HG03045 (cell line): ENCODE measurements around the gene LRIG2.
"Not testable (repeated sequence)": the region's sequence is repeated elsewhere in the genome, so short reads cannot be mapped to it uniquely, and the experiment has no call there.

Source experiments
- ATAC-seq: cut with Tn5 transposase; IDR thresholded peaks from one replicate; pipeline ENCODE4 v1.9.1; 2021; ENCODE audit warnings: mild to moderate bottlenecking, moderate library complexity; ENCODE audit not compliant: unreplicated experiment

Gene LRIG2

DNA sequence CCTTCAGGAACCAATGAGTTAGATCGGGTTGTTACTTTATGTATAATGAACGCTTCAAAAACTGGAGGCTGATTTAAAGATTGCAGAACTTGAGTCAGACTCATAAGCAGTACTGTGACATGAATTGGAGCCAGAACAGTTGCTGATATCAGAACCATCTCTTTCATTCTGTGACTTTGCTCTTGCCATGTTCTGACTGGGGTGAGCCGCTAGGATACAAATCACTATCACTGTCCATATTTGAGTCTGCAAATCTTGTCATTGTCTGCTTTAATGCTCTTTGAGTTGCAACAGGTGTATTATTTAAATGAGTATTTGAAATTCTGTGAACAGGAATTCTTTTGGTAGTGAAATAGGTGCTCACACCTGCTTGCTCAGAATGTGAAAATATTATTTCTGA is 52.5 kb downstream of the LRIG2 start:
- ATAC-seq: no peak

DNA sequence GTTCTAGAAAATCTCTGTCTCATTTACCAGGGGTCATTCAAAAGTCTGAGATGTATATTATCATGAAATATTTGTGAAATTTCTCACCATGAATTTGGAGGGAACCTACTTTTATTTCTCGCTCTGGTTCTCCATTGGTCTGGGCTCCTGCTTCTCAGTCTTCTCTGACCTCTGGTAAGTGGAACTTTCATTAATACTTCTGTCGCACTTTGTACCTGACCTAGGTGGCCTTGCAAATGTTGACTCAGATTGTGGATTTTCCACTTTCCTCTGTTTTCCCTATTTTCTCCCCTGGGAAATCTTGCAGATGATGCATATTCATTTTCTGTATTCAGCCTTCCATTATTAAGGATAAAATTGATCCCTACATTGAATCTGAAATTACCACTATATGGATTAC is 53.2 kb downstream of the LRIG2 start:
- ATAC-seq: no peak

DNA sequence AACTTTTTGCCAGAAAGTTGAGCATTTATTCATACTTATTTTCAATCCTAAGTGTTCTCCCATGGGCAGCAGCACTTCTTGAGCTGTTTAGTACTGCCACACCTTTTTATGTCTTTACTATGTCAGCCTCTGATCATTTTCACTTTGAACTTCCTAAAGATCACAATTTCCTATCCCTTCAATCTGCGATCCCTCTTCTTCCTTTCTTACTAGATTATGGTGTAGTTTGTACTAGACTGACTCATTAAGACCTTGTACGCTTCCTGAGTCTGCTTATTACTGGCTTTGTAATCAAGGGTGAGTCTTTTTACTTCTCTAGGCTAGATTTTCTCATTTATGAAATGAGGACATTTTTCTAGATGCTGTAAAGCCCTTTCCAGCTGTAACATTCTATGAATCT is 55.1 kb downstream of the LRIG2 start:
- ATAC-seq: no peak

DNA sequence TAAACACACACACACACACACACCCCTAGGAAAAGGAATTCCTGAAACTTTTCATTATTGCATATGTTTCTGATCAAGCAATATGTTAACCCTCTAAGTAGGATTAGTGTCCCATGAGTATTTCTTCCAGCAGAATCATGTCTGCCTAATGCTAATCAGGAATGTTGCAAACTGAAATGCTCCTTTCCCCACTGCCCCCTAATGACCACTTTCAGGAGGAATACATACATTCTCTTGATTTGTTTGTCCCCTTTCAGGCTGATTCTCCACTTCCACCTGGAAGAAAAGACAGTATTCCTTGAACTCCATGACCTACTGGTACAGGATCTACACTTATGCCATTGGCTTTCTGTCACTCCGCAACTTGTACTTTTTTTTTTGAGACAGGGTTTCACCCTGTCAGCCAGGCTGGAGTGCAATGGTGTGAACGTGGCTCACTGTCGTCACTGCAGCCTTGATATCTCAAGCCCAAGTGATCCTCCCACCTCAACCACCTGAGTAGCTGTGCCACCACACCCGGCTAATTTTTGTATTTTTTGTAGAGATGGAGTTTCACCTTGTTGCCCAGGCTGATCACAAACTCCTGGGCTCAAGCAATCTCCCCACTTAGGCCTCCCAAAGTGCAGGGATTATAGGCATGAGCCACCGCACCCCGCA is 56.7 kb downstream of the LRIG2 start:
- ATAC-seq: no peak

DNA sequence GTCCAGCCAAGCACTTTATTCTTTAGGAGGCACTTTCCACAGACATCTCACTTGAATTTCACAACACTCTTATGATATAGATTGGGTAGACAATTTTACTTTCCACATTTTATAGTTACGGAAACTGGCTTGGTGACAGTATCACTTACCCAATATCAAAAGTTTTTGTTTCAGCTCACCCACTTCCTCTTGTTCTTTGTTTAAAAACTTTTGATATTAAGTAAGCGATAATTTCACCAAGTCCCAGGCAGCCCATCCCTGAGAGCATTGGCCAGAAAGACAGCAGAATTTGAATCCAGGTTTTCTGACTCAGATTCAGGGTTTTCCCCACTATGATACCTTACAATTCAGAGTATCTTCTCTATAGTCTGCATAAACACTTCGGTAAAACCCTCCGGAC is 60.0 kb downstream of the LRIG2 start:
- ATAC-seq: no peak

DNA sequence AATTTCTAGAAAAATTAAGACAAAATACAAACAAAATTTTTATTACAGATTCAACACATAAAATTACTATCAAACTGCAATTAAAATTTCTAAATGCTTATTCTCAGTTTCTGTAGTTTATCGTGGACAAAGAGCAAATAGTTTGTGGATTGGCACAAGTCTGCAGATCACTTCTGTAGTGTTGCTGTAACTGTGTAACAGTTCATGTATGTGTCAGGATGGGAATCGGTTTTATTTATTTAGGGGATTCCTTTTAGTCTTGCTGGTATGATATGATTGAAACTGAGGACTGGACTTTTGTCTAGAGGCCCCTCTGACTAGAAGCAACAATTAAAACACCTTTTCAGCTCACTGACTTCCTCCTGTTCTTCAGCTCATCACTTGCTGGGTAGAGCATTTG is 60.8 kb downstream of the LRIG2 start:
- ATAC-seq: no peak

DNA sequence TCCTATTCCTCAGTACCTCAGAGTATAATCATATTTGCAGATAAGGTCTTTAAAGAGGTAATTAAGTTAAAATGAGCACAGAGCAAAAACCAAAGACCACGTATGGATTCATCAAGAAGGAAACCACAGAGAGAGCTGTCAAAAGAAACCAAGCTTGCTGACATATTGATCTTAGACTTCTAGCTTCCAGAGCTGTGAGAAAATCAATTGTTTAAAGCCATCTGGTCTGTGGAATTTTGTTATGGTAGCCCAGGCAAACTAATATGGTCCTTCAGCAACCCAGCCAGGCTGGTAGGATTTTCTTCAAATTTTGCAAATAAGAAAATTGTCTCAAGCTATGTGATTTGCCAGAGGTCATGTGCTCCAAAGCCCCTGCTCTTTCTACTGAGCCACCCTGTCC is 62.5 kb downstream of the LRIG2 start:
- no peak for ATAC-seq

DNA sequence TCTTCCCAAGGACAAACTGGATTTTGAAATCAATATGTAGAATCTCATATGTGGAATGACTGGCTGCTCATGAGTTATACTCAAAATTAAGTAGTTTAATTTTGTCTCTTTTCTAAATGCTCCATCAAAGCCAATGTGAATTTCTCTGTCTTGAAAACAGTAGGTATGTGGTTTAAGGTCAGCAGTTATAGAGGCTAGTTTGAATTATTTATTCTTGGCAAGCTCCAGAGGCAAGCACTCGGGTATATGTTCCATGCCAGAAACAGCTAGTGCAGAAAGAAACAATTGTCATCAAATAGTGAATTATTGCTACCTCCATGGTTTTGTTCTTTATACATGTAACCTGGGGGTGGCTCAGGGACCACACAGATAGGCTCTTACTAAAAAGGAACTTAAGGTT is 63.5 kb downstream of the LRIG2 start:
- ATAC-seq: no peak

DNA sequence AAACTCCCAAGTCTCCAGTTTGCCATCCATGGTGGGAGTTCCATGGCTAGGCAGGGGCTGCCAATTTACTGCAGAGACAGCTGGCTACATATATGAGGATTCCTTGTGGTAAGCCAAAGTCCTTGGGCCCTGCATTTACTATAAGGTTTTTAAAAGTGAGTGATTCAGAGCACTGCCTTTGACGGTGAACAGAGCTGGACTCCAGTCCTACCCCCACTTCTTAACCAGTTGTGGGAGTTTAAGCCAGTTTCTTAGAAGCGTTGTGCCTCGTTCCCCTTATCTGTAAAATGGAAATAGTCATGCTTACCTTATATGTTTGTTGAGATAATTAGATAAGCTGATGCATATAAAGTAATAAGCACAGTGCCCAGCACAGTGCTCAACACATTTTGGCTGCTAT is 64.6 kb downstream of the LRIG2 start:
- ATAC-seq: no peak

DNA sequence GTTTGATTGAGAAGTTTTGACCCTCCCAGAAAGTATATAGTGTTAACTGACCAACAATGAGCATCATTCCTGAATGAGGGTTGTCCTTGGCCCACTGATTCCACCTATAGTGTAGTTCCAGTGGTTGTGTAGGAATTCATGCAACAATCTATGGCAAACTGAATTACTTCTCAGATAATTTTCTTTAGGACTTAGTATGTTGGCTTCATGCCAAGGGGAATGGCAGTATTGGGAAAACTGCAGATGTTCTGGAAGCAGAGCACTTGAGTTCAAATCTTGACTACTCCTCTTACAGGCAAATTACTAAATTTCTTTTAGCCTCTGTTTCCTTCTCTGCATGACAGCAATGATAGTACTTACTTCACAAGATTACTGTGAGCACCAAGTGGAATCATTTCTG is 65.8 kb downstream of the LRIG2 start:
- ATAC-seq: no peak

DNA sequence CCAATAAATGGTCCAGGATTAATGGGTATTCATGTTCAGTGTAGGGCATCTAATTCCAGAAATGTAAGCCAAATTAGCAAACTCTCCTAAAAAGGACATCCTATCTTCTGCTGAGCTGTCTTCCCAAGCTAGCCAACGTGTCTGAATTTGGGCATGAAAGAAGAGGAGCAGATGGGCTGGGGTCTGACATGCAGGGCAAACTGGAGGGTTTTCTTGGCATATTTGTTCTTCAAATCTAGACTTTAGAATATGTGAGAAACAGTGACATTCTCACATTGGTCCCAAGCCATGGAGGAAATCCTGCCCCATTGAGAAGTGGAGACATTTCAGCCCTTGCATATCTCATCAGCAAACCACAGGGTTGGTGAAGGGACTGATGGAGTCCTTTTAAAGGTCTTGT is 67.2 kb downstream of the LRIG2 start:
- ATAC-seq: no peak

DNA sequence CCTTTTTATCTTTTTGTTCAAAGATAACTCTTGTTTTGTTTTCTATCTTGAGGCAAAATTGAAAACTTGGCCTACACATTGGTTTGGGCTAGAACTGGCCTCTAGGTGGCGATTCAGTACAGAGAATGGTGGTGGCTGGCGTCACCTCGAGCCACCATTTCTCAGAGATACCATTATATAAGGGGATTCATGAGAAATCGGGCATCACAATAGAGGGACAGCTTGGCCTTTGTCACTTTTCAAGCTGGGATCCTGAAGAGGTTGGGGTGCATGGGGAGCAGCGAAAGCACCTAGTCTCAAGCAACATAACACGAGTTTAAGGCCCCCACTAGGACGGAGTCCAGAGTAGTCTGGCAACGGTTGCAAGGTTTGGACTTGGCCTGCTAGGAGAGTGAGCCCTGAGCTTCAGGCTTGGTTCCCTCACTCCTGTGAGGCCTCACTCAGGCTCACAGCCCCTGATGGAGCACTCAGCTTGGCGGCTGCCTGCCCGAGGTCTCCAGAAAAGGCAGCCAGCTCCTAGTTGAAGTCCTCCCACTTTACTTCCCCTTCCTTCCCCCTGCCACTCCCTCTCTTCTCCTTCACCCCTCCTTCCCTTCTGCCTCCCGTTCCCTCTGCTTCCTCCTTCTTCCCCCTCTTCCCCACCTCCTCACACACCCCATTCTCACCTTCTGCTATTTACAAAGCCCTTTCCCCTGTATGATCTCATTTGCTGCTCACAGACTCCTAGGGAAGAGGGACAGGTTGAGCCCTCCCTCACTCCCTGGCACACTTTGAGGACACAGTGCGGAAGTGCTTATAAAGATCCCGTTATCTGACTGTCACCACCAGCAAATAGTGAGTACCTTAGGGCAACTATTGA is 67.8 kb downstream of the LRIG2 start:
- peak; percentile 71 for ATAC-seq

DNA sequence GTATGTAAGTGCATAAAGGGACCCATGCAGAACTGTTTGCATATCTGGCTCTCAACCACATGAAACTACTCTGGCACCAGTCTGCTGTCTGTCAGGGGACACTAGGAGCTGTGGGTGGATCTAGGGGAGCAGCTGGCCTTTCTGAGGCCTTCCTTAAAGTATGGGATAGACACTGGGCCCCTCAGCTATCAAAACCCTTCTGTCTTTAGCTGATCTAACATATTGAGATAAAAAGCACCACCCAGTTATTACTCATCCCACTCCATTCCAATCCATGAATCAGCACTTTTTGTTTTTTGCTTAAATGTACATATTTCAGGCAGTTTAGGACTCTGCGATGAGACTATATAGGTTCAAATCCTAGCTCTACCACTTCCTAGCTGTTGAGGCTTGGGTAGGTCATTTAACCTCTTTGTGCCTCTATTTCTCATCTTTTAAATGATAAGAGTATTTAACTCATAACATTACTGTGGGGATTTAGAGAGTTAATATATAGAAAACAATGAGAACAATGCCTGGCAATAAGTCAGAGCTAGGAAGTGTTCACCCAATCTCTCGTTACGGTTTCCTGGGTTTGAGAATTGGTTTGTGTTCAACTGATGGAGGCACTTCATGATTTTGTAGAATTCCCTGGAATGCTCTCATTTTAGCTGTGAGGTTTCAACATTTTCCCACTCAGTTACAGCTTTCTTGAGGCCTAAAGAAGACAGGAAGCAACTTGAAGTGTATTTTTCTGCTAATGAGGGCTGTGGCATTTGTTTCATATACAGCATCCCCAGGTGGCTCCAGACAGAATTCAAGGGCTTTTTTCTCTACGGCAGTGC is 68.9 kb downstream of the LRIG2 start:
- ATAC-seq: no peak

DNA sequence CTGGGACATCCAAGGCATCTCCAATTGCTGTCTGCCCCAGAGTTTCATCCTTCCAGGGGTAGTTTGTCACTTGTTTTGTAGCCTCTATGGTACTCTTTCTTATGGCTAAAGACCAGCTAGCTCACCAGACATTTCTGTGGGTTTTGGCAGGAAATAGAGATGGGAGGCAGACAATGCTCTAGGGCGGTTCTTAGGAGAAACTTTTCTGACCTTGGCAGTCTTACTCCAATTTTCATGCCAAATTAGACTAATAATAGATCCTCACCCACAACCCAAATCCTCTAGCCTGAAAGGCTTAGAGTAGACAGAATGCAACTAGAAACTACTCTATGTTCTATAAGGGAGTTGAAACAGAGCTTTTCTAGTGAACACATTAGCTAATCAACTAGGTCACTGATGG is 69.8 kb downstream of the LRIG2 start:
- ATAC-seq: no peak

DNA sequence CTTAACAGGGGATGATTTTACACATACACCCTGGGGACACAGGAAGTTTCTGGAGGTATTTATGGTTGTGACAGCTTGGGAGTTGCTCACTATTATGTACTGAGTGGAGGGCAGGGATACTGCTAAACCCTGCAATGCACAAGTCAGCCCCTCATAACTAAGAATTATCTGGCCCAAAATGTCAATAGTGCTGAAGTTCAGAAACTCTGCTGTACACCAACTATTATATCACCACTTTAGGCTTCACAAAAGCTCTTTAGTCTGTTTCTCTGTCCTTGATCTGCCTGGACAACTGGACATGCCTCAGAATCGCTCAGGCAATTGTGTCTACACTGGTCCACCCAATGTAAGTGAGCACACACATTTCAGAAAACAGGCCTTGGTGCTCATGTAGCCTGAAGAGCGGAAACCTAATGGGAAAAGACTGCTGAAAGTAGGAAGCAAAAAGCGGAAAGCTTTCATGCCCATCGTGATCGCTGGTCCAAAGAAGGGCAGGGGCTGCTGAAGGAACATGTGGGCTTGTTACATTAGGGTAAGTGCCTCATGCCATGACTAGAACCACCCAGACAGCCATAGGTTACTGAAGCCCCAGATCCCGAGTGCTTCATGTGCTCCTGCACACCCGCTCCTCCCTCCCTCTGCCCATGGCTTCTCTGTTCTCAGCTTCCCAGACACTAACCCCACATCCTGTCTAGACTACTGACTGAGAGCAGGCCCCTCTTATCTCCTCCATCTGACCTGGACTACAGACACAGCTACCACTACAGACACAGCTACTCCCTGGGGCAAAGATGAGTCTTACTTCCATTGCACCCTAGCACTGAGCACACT is 73.5 kb downstream of the LRIG2 start:
- no peak for ATAC-seq

DNA sequence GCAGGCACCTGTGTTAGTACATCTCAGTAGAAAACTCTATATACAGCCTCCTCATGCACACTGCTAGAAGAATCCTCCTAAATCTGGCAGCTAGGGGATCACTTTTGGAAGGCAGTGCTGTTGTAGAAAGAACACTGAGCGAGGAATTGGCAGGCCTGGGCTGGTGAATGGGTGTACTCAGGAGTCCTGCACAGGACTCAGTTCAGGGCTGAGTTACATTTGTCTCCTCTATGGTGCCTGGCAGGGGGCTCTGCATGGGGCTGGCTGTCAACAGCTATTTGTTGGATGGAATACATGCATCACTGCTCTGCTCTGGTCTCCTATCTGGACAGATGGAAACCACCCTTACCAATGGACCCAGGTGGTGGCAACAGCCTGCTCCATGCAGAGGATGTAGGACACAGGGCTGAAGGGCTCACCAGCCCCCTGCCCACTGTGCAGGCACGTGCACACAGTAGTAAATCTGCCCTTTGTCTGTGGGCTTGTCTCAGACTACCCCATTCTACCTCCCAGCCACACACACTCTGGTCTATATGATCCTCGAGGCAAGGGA is 74.2 kb downstream of the LRIG2 start:
- no peak for ATAC-seq

DNA sequence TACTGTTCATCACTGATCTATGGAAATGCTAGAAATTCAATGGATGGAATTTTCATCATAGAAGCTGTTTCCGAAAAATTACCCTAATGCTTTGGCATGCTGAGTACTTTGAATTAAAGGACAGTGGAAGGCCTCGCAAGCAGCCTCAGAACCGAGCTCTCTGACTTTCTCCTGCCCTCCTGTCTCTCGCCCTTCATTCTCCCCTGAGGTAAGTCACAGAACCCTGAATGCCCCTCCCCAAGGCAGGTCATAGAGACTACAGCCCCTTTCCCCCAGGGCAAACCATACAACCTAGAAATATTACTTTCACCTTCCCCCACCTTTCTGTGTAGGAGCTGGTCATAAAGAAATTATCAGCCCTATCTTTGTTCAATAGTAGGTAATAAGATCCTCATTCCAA is 74.8 kb downstream of the LRIG2 start:
- ATAC-seq: no peak

DNA sequence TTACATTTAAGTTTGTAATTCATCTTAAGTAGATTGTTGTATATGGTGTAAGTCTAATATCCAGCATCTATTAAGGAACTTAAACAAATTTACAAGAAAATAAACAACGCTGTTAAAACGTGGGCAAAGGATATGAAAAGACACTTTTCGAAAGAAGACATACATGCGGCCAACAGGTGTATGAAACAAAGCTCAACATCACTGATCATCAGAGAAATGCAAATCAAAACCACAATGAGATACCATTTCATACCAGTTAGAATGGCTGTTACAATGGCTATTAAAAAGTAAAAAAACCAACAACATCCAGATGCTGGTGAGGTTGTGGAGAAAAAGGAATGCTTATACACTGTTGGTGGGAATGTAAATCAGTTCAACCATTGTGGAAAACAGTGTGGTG is 77.5 kb downstream of the LRIG2 start:
- ATAC-seq: not testable (repeated sequence)

DNA sequence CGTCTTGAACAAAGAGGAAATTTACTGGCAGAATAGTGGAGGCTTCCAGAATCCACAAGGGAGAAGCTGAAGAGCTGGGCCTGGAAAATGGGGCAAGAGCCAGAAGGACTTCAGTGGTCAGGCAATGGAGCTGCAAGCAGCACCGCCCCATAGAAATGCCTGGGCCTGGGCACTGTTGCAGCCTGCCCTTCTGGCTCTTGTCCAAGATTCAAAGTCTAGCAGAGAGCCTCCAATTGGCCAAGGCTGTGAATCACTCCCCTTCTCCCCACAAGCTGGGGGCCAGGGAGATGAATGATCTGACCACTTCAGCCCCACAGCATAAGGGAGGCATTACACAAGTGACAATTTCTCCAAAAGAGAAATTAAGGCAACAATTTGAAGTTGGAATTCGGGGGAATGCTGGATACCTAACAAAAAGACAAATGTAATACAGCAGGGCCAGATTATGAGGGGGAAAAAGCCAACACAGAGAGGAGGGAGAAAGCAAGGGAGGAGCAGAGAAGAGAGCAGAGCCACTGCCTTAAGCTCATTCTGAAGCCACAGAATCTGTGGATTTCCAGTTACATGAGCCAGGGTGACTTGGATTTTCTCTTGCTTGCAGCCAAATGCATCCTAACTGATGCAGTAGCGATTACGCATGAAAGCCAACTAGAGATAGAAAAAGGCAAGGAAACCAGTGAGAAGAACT is 80.3 kb downstream of the LRIG2 start:
- no peak for ATAC-seq

DNA sequence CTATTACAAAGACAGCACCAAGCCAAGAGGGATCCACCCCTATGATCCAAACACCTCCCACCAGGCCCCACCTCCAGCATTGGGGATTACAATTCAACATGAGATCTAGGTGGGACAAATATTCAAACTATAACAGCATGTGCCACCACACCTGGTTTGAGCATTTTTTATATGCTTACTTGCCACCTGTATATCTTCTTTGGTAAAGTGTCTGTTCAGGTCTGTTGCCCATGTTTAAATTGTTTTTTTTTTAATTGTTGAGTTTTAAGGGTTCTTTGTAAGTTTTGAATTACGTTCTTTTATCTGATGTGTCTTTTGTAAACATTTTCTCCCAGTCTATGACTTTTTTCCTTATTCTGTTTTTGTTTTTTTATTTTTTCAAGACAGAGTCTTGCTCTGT is 83.4 kb downstream of the LRIG2 start:
- ATAC-seq: no peak
